ENCODE data around the gene PRM2.

Gene PRM2

DNA sequence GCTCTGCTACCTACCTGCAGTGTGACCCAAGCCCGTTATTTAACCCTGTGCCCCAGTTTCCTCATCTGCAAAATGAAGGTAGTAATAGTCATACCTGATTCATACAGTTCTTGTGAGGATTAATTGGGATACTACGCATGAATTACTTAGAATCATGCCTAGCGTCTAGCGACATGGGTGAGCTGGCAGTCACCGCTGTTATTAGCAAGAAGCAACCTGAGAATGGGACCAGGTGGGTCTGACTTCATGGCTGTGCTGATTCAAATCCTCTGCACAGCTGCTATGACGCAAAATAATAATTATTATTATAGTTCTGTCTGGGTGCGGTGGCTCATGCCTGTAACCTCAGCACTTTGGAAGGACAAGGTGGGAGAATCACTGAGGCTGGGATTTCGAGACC, 28.1 kb downstream of the PRM2 start:
- no peak for DNase-seq (ENCODE audit: low spot score)

DNA sequence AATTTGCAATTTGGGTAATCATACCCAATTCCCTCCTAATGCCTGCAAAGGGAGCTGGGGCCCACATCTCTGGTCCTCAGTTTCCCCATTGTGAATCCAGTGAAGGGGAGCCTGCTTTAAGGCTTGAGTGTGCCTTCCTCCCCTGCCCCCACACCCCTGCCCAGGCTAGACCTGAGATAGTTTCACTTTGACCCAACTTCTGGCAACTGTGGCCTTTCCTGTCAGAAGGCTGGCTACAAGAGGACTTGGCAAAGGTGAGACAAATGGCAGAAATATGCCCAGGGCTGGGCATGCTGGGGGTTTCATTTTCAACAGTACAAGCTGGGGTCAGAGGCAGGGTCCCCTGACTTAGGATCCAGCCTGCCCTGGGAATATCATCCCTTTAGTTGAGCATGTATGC, 30.3 kb downstream of the PRM2 start:
- no peak for DNase-seq (ENCODE audit: low spot score)

DNA sequence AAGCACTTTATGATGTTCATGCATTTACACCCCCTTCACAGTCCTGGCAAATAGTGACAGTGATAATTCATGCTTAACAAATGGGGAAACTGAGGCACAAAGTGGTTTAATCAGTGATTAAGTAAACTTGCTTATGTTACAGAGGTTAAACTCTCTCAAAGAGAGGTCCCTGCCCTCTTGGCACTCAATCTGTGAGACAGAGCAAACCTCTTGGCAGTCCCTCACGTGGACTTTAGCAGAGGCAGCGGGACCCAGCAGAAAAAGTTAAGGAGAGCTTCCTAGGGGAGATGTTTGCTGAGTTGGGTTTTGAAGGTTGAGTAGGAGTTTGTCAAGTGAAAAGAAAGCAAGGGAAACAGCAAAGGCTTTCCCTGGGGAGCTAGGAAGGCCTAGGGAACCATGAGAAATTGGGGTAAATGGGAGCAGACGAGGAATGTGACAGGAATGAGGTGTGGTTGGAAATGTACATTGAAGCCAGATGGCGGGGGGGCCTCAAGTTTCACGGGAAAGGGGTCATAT, 31.0 kb downstream of the PRM2 start:
- no peak for DNase-seq (ENCODE audit: low spot score)

DNA sequence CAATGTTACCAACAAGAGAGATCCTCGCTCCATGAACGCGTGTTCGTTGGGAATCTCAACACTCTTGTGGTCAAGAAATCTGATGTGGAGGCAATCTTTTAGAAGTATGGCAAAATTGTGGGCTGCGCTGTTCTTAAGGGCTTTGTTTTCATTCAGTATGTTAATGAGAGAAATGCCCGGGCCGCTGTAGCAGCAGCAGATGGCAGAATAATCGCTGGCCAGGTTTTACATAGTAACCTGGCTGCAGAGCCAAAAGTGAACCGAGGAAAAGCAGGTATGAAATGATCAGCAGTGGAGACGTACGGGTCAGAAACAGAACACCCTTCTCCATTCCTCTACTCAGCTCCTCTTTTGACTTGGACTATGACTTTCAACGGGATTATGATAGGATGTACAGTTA, 33.6 kb downstream of the PRM2 start:
- DNase-seq (ENCODE audit: low spot score): no peak

DNA sequence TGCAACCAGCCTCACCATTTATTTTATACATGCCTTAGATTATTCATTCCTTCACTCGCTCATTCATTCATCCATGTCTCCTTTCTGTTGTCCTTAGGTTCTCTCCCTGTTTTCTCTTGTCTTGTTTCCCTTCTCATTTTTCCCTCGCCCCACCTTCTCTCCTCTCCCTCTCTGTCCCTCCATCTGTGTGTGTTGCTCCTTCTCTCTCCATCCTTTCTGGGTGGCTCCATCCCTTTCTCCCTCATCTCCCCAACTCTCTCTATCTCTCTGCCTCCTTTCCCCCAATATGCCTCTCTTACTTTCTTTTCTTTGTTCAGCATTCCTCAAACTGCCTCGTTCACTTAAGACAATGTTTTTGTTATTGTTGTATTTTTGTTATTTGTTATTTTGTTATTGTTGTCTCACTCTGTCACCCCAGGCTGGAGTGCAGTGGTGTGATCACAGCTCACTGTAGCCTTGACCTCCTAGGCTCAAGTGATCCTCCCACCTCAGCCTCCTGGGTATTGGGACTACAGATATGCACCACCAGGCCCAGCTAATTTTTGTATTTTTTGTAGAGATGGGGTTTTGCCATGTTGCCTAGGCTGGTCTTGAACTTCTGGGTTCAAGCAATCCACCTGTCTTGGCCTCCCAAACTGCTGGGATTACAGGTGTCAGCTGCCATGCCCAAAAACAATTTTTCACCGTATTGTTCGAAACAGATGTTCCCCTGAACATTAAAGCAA, 34.6 kb downstream of the PRM2 start:
- DNase-seq (ENCODE audit: low spot score): no peak

DNA sequence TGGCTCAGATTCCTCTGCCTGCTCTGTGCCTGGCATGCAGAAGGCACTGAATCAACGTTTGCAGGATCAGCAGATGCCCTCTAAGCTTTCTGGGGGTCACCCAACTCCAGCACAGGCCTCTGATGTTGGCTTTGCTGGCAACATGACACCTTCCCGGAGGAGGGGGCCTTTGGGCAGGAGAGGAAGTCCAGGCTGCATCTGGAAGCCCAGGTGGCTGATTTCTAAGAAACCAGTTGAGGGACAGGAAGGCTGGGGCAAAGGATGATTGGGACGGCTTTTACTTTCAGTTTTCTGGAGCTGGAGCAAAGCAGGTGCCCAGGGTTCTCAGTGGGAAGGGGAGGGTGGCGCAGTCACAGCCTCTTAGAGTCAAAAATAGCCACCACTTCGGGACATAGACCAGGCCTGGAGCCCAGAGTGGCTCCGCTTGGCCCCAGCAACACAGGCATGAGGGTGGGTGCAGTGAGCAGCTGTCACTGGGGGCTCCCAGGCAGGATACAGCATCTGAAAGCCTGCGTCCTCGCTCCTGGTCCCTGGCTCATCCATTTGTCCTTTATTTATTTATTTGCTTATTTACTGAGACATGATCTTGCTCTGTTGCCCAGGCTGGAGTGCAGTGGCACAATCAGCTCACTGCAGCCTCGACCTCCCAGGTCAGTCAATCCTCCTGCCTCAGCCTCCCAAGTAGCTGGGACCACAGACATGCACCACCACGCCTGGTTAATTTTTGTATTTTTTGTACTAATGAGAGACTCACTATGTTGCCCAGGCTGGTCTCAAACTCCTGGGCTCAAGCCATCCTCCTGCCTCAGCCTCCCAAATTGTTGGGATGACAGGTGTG, 35.4 kb downstream of the PRM2 start:
- DNase-seq (ENCODE audit: low spot score): no peak

DNA sequence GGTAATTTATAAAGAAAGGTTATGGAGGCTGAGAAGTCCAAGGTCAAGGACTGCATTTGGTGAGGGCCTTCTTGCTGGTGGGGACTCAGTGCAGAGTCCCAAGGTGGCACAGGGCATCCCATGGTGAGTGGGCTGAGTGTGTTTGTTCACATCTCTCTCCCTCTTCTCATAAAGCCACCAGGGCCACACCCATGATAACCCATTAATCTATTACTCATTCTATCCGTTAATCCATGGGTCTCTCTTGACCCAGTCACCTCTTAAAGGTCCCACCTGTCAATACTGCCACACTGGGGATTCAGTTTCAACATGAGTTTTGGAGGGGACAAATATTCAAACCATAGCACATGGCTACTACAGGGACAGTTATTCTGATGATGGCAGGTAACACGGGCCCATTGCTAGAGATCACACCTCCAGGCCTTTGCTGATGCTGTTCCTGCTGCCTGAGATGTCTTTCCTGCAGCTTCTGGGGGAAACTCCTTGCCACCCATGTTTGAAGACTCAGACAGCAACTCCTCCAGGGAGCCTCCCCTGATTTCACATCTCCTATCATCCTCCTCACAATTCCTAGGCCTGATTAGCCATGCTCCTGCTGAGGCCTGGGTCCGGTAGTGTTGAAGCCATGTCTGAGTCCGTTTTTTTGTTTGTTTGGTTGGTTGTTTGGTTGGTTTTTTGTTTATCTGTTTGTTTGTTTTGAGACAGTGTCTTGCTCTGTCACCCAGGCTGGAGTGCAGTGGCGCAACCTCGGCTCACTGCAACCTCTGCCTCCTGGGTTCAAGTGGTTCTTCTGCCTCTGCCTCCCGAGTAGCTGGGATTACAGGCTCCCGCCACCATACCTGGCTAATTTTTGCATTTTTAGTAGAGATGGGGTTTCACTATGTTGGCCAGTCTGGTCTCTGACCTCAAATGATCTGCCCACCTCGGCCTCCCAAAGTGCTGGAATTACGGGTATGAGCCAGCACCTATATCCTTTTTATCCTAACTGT, 36.3 kb downstream of the PRM2 start:
- no peak for DNase-seq (ENCODE audit: low spot score)

DNA sequence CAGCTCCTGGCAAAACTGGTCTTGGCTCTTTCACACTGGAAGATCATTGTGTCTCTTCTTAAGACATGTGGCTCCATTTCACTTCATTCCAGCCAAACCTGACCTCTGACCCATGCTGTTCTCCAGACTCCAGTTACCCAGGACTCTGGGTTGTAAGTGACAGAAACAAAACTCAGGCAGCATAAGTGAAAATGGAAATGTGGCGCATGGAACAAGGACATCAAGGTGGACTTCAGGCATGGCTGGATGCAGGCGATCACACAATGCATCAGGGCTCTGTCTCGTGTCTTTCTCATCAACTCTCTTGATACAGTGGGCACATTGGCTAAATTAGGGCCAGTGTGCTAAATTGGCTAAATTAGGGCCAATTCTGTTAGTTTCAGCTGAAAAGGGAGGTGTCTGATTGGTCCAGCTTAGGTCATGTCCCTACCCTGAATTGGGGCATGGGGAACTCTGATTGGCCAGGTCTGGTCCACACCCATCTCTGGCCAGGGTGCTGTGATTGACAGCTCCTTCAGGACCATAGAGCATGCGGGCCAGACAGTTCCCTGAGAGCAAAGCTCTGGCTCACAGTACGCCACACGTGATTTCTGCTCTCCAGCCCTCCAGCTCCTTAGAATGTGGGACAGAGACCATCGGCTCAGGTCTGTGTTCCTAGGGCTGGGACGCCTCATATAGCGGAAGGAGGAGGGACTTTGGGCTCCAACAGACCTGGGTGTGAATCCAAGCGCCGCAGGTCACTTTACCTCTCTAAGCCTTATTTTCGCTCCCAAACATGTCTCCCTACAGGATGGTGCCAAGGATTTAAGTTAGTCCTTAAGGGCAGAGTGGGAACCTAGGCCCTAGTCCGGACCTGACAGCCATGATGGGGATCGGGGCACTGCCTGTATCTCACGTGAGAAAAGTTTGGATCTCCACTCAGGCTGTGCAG, 37.7 kb downstream of the PRM2 start:
- DNase-seq (ENCODE audit: low spot score): no peak

DNA sequence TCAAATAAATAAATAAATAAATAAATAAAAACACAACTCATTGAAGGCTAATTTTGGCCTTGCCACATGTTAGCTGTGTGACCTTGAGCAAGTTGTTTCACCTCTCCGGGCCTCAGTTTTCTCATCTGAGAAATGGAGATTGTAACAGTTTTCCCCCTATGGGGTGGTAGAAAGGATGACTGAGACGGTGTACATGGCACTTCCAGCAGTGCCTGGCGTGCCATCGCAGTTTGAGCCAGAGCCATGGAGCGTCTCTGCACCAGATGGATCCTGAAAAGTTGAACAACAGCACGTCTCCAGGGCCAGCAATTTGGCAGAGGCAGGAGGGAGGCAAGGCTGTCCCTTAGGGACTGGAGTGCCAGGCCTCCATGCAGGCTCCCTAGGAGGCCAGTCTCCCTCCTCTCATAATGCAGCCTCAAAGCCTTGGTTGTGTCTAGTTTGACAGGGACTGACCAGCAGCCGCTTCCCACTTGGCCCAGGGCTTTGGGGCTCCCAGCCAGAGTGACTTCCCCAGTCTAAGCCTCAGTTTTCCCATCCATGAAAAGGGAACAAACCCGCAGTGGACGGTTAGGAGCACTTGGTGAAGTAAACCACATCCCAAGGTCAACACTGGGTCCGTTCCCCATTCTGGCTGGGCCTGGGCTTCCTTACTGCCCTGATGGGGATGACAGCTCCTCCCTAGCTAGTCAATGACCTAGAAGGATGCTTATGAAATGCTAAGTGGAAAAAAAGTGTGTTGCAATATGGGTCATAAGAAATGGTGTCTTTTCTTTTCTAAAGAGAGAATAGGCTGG, 39.6 kb downstream of the PRM2 start:
- DNase-seq (ENCODE audit: low spot score): no peak

DNA sequence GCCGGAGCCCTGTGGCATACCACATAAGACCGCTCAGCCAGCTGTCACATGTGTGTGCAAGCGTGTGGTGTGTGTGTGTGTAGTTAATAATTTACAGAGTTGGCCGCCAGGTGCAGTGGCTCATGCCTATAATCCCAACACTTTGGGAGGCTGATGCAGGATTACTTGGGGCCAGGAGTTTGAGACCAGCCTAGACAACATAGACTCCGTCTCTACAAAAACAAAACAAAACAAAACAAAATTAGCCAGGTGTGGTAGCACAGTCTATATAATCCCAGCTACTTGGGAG, 40.6 kb downstream of the PRM2 start:
- DNase-seq (ENCODE audit: low spot score): no peak

DNA sequence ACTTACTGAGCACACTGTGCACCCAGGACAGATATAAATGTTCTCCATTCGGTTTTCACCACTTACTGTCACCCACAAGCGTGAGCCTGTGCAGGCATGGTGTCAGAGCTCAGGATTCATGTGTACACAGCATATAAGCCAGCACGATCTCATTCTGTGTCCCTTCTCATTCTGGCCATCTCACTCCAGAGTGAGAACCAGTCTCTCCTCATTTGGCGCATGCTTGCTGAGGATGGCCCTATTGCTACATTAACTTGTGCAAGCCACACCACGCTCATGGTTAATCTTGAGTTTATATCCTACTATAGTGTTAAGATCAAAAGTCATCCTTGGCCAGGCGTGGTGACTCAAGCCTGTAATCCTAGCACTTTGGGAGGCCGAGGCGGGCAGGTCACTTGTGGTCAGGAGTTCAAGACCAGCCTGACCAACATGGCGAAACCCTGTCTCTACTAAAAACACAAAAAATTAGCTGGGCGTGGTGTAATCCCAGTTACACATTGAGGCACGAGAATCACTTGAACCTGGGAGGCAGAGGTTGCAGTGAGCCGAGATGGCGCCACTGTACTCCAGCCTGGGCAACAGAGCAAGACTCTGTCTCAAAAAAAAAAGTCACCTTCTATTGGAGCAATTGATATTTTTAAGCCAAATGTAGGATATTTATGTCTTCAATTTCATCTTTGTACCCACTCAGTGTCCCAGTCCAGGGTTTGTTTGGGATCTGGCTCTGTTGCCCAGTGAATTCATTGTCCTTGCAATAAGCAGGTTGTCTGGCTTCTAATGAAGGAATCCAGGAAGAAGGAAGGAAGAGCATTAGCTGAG, 41.2 kb downstream of the PRM2 start:
- no peak for DNase-seq (ENCODE audit: low spot score)

DNA sequence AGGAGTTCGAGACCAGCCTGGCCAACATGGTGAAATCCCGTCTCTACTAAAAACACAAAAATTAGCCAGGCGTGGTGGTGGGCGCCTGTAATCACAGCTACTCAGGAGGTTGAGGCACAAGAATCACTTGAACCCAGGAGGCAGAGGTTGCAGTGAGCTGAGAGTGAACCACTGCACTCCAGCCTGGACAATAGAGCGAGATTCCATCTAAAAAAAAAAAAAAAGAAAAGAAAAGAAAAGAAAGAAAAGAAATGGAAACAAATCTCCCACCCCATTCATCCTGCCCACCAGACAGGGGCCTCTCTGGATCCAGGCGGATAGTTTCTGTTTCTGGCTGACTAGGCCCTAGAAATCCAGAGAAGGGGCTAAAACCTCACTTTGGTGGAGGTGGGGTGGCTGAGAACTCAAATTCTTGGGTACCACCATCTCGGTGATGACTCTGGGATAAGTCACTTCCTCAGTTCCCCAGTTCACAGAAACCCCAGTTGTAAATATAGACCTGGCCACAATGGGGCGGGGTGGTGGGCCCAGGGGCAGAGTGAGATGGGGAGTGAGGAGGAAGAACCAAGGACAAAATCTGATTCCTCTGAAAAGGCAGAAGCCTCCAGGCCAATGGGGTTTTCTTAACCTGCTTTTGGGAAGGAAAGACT, 42.4 kb downstream of the PRM2 start:
- no peak for DNase-seq (ENCODE audit: low spot score)

DNA sequence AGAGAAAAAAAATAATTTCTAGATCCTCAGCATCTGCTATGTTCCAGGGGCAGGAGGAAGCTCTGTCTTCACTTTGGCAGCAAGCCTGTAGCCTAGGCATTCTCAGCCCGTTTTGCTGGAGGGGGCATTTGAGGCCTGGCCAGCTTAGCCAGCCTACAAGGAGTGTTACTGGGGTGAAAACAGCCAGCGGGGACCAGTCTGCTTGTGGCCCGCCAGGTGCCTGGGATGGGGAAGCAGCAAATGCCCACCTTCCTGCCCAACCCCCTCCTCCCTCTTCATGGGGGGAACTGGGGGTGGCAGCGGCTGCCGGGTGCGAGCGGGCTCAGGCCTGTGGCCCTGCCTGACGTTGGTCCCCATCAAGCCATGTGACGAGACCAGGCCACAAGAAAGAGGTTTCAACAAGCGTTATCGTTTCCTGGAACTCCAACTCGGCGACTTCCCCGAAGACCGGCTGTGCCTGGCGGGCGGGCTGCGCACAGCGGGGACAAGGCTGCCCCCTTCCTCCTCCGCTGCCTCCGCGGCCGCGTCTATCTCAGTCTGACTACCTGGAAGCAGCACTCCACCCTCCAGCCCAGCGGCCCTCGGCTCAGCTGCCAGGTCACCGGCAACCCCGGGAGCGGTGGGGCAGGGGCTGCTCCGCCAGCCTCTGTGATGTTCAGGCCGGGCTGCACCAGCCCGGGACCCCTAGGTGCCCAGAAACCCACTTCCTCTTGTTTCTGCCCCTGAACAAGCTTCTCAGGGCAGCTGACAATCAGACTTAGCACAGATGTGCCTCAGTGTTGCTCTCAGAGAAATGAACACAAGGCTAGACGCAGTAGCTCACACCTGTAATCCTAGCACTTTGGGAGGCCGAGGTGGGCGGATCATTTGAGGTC, 43.2 kb downstream of the PRM2 start:
- DNase-seq (ENCODE audit: low spot score): no peak

DNA sequence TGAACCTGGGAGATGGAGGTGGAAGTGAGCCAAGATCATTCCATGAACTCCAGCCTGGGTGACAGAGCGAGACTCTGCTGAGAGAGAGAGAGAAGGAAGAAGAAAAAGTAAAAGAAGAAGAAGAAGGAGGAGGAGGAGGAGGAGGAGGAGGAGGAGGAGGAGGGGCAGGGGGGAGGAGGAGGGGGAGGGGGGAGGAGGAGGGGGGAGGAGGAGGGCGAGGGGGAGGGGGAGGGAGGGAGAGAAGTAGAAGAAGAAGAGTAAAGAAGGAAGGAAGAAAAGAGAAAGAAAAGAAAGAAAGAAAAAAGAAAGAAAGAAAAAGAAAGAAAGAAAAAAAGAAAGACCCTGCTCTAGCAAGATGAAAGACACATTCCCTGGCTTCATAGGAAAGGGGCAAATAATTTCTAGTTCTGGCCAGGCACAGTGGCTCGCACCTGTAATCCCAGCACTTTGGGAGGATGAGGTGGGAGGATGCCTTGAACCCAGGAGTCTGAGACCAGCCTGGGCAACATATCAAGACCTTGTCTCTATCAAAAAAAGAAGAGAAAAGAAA, 43.9 kb downstream of the PRM2 start:
- no peak for DNase-seq (ENCODE audit: low spot score)

DNA sequence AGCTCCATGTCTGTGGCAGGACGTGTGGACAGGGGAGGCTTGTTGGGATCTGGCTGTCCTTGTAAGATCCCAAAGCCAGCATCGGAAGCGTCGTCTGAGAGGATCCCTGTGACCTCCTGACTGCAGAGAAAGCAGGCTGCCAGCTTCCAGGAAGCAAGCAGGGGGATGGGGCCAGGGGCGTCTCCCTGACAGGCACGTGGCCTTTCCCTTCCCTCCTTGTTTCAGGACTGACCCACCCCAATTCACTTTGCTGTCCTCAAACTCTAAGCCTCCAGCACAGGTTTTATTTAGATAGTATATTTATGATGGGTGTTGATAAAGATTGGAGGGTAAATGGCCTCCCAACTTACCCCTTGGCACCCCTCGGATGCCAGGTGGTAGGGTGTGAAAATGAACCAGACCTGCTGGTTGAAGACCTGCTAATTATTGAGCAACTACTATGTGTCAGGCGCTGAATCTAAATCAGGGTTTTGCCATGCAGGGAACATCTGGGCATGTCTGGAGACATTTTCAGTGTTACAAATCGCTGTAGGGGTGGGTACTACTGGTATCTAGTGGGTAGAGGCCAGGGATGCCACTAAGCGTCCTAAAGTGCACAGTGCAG, 44.8 kb downstream of the PRM2 start:
- no peak for DNase-seq (ENCODE audit: low spot score)

DNA sequence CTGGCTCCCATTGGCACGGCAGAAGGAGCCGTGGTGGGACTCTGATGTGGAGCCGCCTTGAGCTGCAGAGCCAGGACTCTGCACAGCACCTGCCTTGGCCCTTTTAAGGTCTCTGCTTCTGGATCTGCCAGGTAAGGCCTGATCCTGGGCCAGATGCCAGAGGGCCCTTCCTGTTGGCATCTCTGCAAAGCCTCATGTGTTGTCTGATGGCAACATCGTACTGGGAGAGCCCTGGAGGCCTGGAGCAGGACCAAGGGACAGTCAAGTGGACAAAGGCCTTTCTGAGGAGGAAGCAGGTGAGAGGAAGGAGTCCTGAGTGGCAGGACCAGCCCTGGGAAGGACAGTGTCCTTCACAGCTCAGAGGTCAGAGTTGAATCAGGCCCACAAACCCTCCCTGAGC, 46.4 kb downstream of the PRM2 start:
- DNase-seq (ENCODE audit: low spot score): no peak

DNA sequence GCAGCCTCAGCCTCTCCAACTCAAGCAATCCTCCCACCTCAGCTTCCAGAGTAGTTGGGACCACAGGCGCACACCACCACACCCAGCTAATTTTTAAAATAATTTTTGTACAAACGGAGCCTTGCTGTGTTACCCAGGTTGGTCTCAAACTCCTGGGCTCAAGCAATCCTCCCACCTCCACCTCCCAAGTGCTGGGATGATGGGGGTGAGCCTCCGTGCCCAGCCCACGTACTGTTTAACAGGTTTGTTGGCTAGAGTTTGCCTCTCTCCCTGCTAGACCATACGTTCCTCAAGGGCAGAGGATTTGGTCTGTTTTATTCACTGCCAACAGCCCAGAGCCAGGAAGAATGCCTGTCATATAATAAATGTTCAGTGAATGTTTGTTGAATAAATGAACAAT, 46.8 kb downstream of the PRM2 start:
- no peak for DNase-seq (ENCODE audit: low spot score)

Measured in hepatic stellate cell (primary cell).